SK-N-SH treated with all-trans-retinoic acid at 6 μM for 48 hours (cell line): Measurements from ENCODE around the gene PRR36.

ENCODE experiments used
- ARNTL ChIP-seq: fragments of 450-650 bp; formaldehyde crosslinking; IDR thresholded peaks from 2 replicates; pipeline ENCODE4 v1.5.0; 2020; ENCODE audit warnings: low read depth, mild to moderate bottlenecking, moderate library complexity, borderline replicate concordance
- BACH2 ChIP-seq: fragments of 250-450 bp; sonication (Bioruptor Pico); IDR thresholded peaks from 2 replicates; pipeline ENCODE4 v1.9.0; 2021; ENCODE audit warnings: mild to moderate bottlenecking, borderline replicate concordance
- CSDC2 ChIP-seq: fragments of 250-450 bp; sonication (Bioruptor Pico); IDR thresholded peaks from 2 replicates; pipeline ENCODE4 v1.5.0; 2020; ENCODE audit warnings: mild to moderate bottlenecking, moderate library complexity
- RARB ChIP-seq: fragments of 250-450 bp; sonication (Bioruptor Pico); IDR thresholded peaks from 2 replicates; pipeline ENCODE4 v1.8.0; 2021; ENCODE audit warnings: mild to moderate bottlenecking, moderate library complexity
- ZFP3 ChIP-seq: fragments of 250-450 bp; sonication (Bioruptor Pico); IDR thresholded peaks from 2 replicates; pipeline ENCODE4 v1.5.0; 2020; ENCODE audit warnings: mild to moderate bottlenecking, moderate library complexity
- ZFP30 ChIP-seq: fragments of 450-650 bp; formaldehyde crosslinking; IDR thresholded peaks from 2 replicates; pipeline ENCODE4 v1.5.0; 2022; ENCODE audit warnings: mild to moderate bottlenecking, moderate library complexity
- ZNF565 ChIP-seq: fragments of 450-650 bp; formaldehyde crosslinking; conservative IDR thresholded peaks from 2 replicates; pipeline ENCODE4 v1.5.0; 2020; ENCODE audit warnings: low read depth, mild to moderate bottlenecking, moderate library complexity
- ZNF8 ChIP-seq: fragments of 450-650 bp; formaldehyde crosslinking; IDR thresholded peaks from 2 replicates; pipeline ENCODE4 v1.5.0; 2020; ENCODE audit warnings: mild to moderate bottlenecking, moderate library complexity
- TF ChIP-seq, protein P1 (sequence below): fragments of 250-450 bp; sonication (Bioruptor Pico); IDR thresholded peaks from 2 replicates; pipeline ENCODE4 v1.5.0; 2020; ENCODE audit warnings: mild to moderate bottlenecking, moderate library complexity
- TF ChIP-seq, protein P2 (sequence below): fragments of 250-450 bp; sonication (Bioruptor Pico); IDR thresholded peaks from 2 replicates; pipeline ENCODE4 v1.5.1; 2020; ENCODE audit warnings: low read depth, mild to moderate bottlenecking, moderate library complexity

DNA sequence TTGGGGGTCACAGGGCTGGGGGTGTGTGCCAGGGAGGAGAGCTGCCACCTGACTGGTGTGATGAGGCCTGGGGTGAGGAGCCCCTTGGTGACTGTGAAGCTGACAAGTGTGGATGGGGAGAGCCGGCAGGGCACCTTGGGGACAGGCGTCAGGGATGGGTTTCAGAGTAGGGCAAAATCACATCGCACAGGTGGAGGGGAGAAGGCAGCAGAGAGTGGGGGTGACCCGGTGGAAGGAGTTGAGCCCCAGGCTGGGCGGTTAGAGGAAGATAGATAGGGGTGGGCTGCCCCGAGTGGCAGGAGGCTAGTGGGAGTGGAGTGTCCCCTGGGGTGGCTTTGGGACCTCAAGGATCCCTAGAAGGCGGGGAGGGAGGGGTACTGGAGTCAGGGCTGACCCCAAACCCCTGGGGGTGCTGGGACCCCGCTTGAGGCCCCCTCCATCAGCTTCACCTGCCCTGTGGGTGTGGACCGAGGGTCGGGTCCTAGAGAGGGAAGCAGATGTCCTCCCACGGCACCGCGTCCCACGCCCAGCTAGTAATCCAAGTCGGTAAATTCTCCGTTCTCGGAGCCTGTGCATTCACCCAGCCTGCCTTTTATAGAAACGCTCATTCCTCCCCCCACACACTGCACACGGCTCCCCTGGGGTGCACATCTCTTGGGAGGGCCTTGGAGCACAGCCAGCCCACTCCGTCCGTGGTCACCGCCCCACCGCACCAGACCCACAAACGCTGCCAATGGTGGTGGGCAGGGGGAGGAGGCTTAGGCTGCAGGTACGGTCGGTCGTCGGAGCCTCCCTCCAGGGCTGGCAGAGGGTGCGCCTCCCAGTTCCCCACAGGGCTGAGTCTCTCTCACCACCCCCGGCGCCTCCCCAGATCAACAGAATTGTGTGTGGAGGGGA is 49.4 kb upstream of the PRR36 start:
- TF ChIP-seq ZNF8 (CRISPR knock-in tag) (no peak), ARNTL (no peak), CSDC2 (no peak), ZFP3 (CRISPR knock-in tag) (no peak), ZFP30 (CRISPR knock-in tag) (no peak), BACH2 (no peak), ZNF565 (CRISPR knock-in tag) (no peak), RARB (CRISPR knock-in tag) (no peak)
- TF ChIP-seq, protein P1, sequence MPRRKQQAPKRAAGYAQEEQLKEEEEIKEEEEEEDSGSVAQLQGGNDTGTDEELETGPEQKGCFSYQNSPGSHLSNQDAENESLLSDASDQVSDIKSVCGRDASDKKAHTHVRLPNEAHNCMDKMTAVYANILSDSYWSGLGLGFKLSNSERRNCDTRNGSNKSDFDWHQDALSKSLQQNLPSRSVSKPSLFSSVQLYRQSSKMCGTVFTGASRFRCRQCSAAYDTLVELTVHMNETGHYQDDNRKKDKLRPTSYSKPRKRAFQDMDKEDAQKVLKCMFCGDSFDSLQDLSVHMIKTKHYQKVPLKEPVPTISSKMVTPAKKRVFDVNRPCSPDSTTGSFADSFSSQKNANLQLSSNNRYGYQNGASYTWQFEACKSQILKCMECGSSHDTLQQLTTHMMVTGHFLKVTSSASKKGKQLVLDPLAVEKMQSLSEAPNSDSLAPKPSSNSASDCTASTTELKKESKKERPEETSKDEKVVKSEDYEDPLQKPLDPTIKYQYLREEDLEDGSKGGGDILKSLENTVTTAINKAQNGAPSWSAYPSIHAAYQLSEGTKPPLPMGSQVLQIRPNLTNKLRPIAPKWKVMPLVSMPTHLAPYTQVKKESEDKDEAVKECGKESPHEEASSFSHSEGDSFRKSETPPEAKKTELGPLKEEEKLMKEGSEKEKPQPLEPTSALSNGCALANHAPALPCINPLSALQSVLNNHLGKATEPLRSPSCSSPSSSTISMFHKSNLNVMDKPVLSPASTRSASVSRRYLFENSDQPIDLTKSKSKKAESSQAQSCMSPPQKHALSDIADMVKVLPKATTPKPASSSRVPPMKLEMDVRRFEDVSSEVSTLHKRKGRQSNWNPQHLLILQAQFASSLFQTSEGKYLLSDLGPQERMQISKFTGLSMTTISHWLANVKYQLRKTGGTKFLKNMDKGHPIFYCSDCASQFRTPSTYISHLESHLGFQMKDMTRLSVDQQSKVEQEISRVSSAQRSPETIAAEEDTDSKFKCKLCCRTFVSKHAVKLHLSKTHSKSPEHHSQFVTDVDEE: no peak
- TF ChIP-seq, protein P2, sequence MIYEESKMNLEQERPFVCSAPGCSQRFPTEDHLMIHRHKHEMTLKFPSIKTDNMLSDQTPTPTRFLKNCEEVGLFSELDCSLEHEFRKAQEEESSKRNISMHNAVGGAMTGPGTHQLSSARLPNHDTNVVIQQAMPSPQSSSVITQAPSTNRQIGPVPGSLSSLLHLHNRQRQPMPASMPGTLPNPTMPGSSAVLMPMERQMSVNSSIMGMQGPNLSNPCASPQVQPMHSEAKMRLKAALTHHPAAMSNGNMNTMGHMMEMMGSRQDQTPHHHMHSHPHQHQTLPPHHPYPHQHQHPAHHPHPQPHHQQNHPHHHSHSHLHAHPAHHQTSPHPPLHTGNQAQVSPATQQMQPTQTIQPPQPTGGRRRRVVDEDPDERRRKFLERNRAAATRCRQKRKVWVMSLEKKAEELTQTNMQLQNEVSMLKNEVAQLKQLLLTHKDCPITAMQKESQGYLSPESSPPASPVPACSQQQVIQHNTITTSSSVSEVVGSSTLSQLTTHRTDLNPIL: no peak
